Measurements from ENCODE around the gene OGFOD3. TPM values are rescaled to one million over a fixed set of nuclear protein-coding genes. Genes with fewer than 3 reads are reported as not detected.

Gene OGFOD3
- total RNA-seq, 1 donor from 2014 or later = 25.5 TPM

DNA sequence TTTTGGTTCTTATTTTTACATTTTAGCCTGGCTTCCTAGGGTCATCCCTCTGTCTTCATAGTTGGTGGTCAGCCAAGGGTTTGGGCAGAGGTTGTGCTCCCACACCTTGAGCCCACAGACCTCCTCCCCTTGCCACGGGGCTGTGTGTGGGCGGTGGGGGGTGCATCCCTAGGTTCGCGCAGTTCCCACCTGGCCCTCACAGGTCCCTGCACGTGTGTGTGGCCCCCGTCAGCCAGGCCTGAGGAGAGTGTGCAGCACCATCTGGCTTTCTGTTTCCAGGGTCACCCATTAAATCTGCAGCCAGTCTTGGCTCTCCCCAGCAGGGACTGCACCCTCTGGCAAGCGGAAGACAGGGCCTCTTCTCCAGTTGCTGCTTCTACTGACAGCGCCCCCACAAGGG, 13.6 kb upstream of the OGFOD3 start:
- Histone ChIP-seq H3K27ac (no peak overlapping the region), H3K4me3 (no peak overlapping the region), H3K9me3 (no peaks in the 10 kb centered on the region), H3K4me1 (no peaks in the 10 kb centered on the region), H3K36me3 (peaks cover 0 to 25% of the 10 kb centered on the region in 2 donors), H3K27me3 (no peaks in the 10 kb centered on the region)
- DNase-seq (ENCODE audit: extremely low spot score in 2 of 2) = no peak
- intact Hi-C loops (cut with DNase I) = no loop called here
- no peak for TF ChIP-seq POLR2AphosphoS5 (IDR thresholded peaks at IDR 0.05; ENCODE audit: insufficient read depth in 1 of 2, low read depth in 1 of 2)
- no peak for TF ChIP-seq CTCF (IDR thresholded peaks at IDR 0.05)
- TF ChIP-seq POLR2A (IDR thresholded peaks at IDR 0.05) = no peak

GRCh38 chr17:82429824-82430223, 11.4 kb upstream of the OGFOD3 start:
- no peaks in the 10 kb centered on the region for H3K4me1 ChIP-seq
- H3K9me3 ChIP-seq = no peaks in the 10 kb centered on the region
- peaks cover 0 to 16% of the 10 kb centered on the region in 2 donors for H3K36me3 ChIP-seq
- intact Hi-C loops (cut with DNase I) = no loop called here
- H3K27me3 ChIP-seq = no peaks in the 10 kb centered on the region
- DNase-seq (ENCODE audit: extremely low spot score in 2 of 2) = no peak
- TF ChIP-seq POLR2AphosphoS5 (IDR thresholded peaks at IDR 0.05; ENCODE audit: insufficient read depth in 1 of 2, low read depth in 1 of 2) = no peak
- no peak for TF ChIP-seq CTCF (IDR thresholded peaks at IDR 0.05)
- no peak overlapping the region for H3K27ac ChIP-seq
- H3K4me3 ChIP-seq = no peak overlapping the region

GRCh38 chr17:82428546-82428945, 10.2 kb upstream of the OGFOD3 start:
- H3K9me3 ChIP-seq = no peaks in the 10 kb centered on the region
- no peak overlapping the region for H3K4me3 ChIP-seq
- no peaks in the 10 kb centered on the region for H3K4me1 ChIP-seq
- TF ChIP-seq POLR2A (IDR thresholded peaks at IDR 0.05) (no peak), POLR2AphosphoS5 (IDR thresholded peaks at IDR 0.05; ENCODE audit: insufficient read depth in 1 of 2, low read depth in 1 of 2) (no peak), CTCF (IDR thresholded peaks at IDR 0.05) (no peak)
- no peak overlapping the region for H3K27ac ChIP-seq
- intact Hi-C loops (cut with DNase I) = no loop called here
- H3K36me3 ChIP-seq = peaks cover 0 to 16% of the 10 kb centered on the region in 2 donors
- no peaks in the 10 kb centered on the region for H3K27me3 ChIP-seq
- no peak for DNase-seq (ENCODE audit: extremely low spot score in 2 of 2)

GRCh38 chr17:82424863-82425159, 6.4 kb upstream of the OGFOD3 start:
- Histone ChIP-seq H3K4me1 (peaks cover 1% of the 10 kb centered on the region), H3K9me3 (no peaks in the 10 kb centered on the region), H3K27me3 (no peaks in the 10 kb centered on the region), H3K4me3 (no peak overlapping the region), H3K27ac (no peak overlapping the region), H3K36me3 (peaks cover 0 to 14% of the 10 kb centered on the region in 2 donors)
- TF ChIP-seq POLR2AphosphoS5 (IDR thresholded peaks at IDR 0.05; ENCODE audit: insufficient read depth in 1 of 2, low read depth in 1 of 2) = no peak
- no peak for TF ChIP-seq CTCF (IDR thresholded peaks at IDR 0.05)
- no peak for TF ChIP-seq POLR2A (IDR thresholded peaks at IDR 0.05)
- DNase-seq (ENCODE audit: extremely low spot score in 2 of 2) = no peak
- intact Hi-C loops (cut with DNase I) = no loop called here

DNA sequence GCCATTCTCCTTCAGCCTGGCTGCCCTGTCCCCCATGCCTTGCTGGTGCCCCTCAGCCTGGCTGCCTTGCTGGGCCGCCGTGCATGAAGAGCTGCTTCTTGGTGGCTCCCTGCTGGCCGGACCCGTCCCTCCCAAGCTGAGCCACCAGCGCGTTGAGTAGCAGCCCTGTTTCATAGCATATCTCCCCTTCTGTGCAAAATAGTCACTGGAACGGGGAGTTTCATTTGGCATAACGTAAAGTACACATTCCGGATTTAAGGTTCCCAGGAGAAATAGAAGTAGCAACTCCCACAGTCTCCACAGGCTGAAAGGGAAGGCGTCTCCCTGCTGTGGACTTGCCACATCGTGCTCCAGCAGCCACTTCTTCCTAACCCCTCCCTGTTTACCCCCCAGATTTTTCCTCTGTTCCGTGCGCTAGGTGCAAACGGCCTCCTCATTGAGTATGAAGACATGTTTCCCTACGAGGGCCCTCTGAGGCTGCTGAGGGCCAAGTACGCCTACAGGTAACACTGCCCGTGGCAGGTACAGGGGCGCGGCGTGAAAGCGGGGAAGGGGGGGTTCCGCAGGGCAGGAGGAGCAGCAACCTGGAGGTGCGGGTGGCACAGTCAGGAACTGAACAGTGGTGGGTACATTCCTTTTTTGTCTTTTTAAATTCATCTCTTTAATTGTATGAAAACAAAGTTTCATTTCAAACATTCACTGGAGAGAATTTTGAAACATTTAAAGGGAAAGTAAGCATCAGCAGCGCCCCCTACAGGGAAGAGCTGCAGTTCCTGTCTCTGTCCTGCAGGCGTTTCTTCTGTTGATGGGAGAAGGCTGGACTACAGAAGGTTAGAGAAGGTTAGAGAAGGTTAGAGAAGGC, 5.8 kb upstream of the OGFOD3 start:
- peaks cover 7% of the 10 kb centered on the region for H3K4me1 ChIP-seq
- no peaks in the 10 kb centered on the region for H3K27me3 ChIP-seq
- H3K4me3 ChIP-seq = peak overlapping the region in 1 of 2 donors; percentile 21
- peaks cover 0 to 13% of the 10 kb centered on the region in 2 donors for H3K36me3 ChIP-seq
- intact Hi-C loops (cut with DNase I) = no loop called here
- H3K27ac ChIP-seq = peak overlapping the region; percentile 44
- DNase-seq (ENCODE audit: extremely low spot score in 2 of 2) = peak in 1 of 2 donors; percentile 87
- TF ChIP-seq POLR2AphosphoS5 (IDR thresholded peaks at IDR 0.05; ENCODE audit: insufficient read depth in 1 of 2, low read depth in 1 of 2) (no peak), POLR2A (IDR thresholded peaks at IDR 0.05) (no peak), CTCF (IDR thresholded peaks at IDR 0.05) (peak; percentile 18 to 52 (median 40))
- H3K9me3 ChIP-seq = no peaks in the 10 kb centered on the region

All from vagina (tissue), 2 donors.